HCT116 (cell line): Measurements from ENCODE around the gene CD300LD. TPM values are rescaled to one million over a fixed set of nuclear protein-coding genes. Genes with fewer than 3 reads are reported as not detected.

ENCODE experiments used
- ATAC-seq: fragments of 200-7000 bp; cut with Tn5 transposase; 2 replicates; pipeline ENCODE4 v1.9.1; 2020; ENCODE audit warnings: mild to moderate bottlenecking, moderate library complexity
- Bru-seq: library from RNA; stranded (reverse); fragments of 400-500 nt; gene quantifications from one replicate; lab custom pipeline; 2021; lab: Mats Ljungman, UMichigan
- BruChase-seq, 2 experiments: library from RNA; stranded (reverse); fragments of 400-500 nt; gene quantifications; one replicate each; lab custom pipeline; 2021; lab: Mats Ljungman, UMichigan
- BruUV-seq: library from RNA; stranded (reverse); fragments of 400-500 nt; replicated peaks from 2 replicates; lab custom pipeline; 2021; lab: Mats Ljungman, UMichigan
- CTCF ChIA-PET: fragments of 300-600 bp; sonication (Branson Sonifier 250); formaldehyde crosslinking; loops from one replicate; lab custom pipeline; 2021; ENCODE audit warnings: antibody characterized with exemption; lab: Charles Lee
- POLR2A ChIA-PET: fragments of 300-600, 350-600 bp; sonication (Branson Sonifier 250); formaldehyde crosslinking; loops from one replicate; lab custom pipeline; 2021; ENCODE audit warnings: antibody characterized with exemption; lab: Charles Lee
- RAD21 ChIA-PET, 2 experiments: fragments of 300-600 bp; sonication (Branson Sonifier 250); formaldehyde crosslinking; loops; one replicate each; lab custom pipeline; 2023; ENCODE audit warnings: low total read pairs in 2 of 2; ENCODE audit not compliant: uncharacterized antibody in 2 of 2, unreplicated experiment in 2 of 2, low non-redundant PET in 1 of 2; lab: Charles Lee
- DNase-seq: peaks from one replicate; pipeline ENCODE4 v3.0.0-alpha.2; 2010; ENCODE audit warnings: low read depth, low spot score
- H2AFZ ChIP-seq: fragments of 200-600 bp; shearing (Covaris generic), sonication (generic); 2 replicates; pipeline ENCODE4 v1.6.1; 2017; ENCODE audit warnings: low read depth, mixed run types, mixed read lengths, antibody characterized with exemption, low read length; ENCODE audit not compliant: poor library complexity, severe bottlenecking
- H3K27ac ChIP-seq: 2 replicates; pipeline ENCODE4 v1.5.1; 2012; ENCODE audit warnings: low read depth, low read length
- H3K27me3 ChIP-seq: fragments of 200-600 bp; sonication (generic); 2 replicates; pipeline ENCODE4 v1.6.1; 2016; ENCODE audit warnings: mixed run types, low read length, mixed read lengths; ENCODE audit not compliant: insufficient read depth
- H3K36me3 ChIP-seq, 2 experiments: fragments of 200-500 bp in 1 of 2; fragments of 200-600 bp in 1 of 2; sonication (Bioruptor generic) in 1 of 2; sonication (generic) in 1 of 2; 2 replicates each; pipeline versions ENCODE4 v1.5.1 to v1.6.1; 2014 to 2016; ENCODE audit warnings: low read length in 2 of 2, inconsistent platforms in 1 of 2, mixed read lengths in 1 of 2, mixed run types in 1 of 2; ENCODE audit not compliant: insufficient read depth in 2 of 2, control insufficient read depth in 1 of 2
- H3K4me1 ChIP-seq, 2 experiments: fragments of 200-600 bp in 1 of 2; sonication (generic) in 1 of 2; 2 replicates each; pipeline versions ENCODE4 v1.5.1 to v1.6.1; 2012 to 2017; ENCODE audit warnings: low read length in 2 of 2, inconsistent platforms in 1 of 2, mild to moderate bottlenecking in 1 of 2, mixed read lengths in 1 of 2, mixed run types in 1 of 2, moderate library complexity in 1 of 2; ENCODE audit not compliant: insufficient read depth in 2 of 2, control insufficient read depth in 1 of 2
- H3K4me2 ChIP-seq: fragments of 200-600 bp; sonication (generic); 2 replicates; pipeline ENCODE4 v1.6.1; 2017; ENCODE audit warnings: mixed run types, low read length, mixed read lengths
- H3K4me3 ChIP-seq, 2 experiments: fragments of 200-600 bp in 1 of 2; sonication (generic) in 1 of 2; replicated peaks in 1 of 2; 2 replicates each; pipeline ENCODE4 v1.5.1; 2011 to 2016; ENCODE audit warnings: low read length in 2 of 2, control low read depth in 1 of 2, low read depth in 1 of 2, mild to moderate bottlenecking in 1 of 2, mixed read lengths in 1 of 2, mixed run types in 1 of 2
- H3K79me2 ChIP-seq: fragments of 200-600 bp; sonication (generic); 2 replicates; pipeline ENCODE4 v1.6.1; 2017; ENCODE audit warnings: mild to moderate bottlenecking, mixed run types, low read length, moderate library complexity, mixed read lengths; ENCODE audit not compliant: insufficient read depth
- H3K9ac ChIP-seq: fragments of 200-600 bp; sonication (generic); 2 replicates; pipeline ENCODE4 v1.6.1; 2016; ENCODE audit warnings: low read length, mixed read lengths
- H3K9me2 ChIP-seq: fragments of 200-600 bp; sonication (generic), shearing (Covaris generic); 2 replicates; pipeline ENCODE4 v1.6.1; 2017; ENCODE audit warnings: mixed run types, mild to moderate bottlenecking, moderate library complexity; ENCODE audit not compliant: insufficient read depth
- H3K9me3 ChIP-seq, 2 experiments: fragments of 200-500 bp in 1 of 2; fragments of 200-600 bp in 1 of 2; sonication (Bioruptor generic) in 1 of 2; sonication (generic) in 1 of 2; 2 replicates each; pipeline ENCODE4 v1.6.1; 2014 to 2017; ENCODE audit warnings: low read length in 2 of 2, mixed read lengths in 2 of 2, inconsistent platforms in 1 of 2, low read depth in 1 of 2, mild to moderate bottlenecking in 1 of 2, mixed run types in 1 of 2, moderate library complexity in 1 of 2; ENCODE audit not compliant: control insufficient read depth in 1 of 2, insufficient read depth in 1 of 2
- H4K20me1 ChIP-seq: fragments of 200-600 bp; sonication (generic), shearing (Covaris generic); 2 replicates; pipeline ENCODE4 v1.6.1; 2017; ENCODE audit warnings: mixed run types, mild to moderate bottlenecking, moderate library complexity; ENCODE audit not compliant: insufficient read depth
- CBX3 ChIP-seq: IDR thresholded peaks from 2 replicates; pipeline ENCODE4 v1.6.1; 2012; ENCODE audit warnings: low read depth
- CEBPB ChIP-seq: IDR thresholded peaks from 2 replicates; pipeline ENCODE4 v1.6.1; 2012; ENCODE audit warnings: low read depth
- EGR1 ChIP-seq: IDR thresholded peaks from 2 replicates; pipeline ENCODE4 v1.6.1; 2012; ENCODE audit warnings: low read depth
- ELF1 ChIP-seq: IDR thresholded peaks from 2 replicates; pipeline ENCODE4 v1.6.1; 2012; ENCODE audit warnings: low read depth, borderline replicate concordance
- EZH2 ChIP-seq: fragments of 200-600 bp; sonication (generic); IDR thresholded peaks from 2 replicates; pipeline ENCODE4 v1.6.1; 2017; ENCODE audit warnings: antibody characterized with exemption, mixed run types
- EZH2phosphoT487 ChIP-seq: fragments of 200-600 bp; IDR thresholded peaks from 2 replicates; pipeline ENCODE4 v1.6.1; 2018; ENCODE audit warnings: antibody characterized with exemption, borderline replicate concordance
- JUND ChIP-seq: IDR thresholded peaks from 2 replicates; pipeline ENCODE4 v1.6.1; 2012
- POLR2A ChIP-seq: IDR thresholded peaks from 2 replicates; pipeline ENCODE4 v1.7.0; 2011; ENCODE audit warnings: borderline replicate concordance; ENCODE audit not compliant: insufficient read depth, insufficient read length; ENCODE audit errors: extremely low read depth
- POLR2AphosphoS5 ChIP-seq: IDR thresholded peaks from 2 replicates; pipeline ENCODE4 v1.6.1; 2011; ENCODE audit warnings: mild to moderate bottlenecking, low read depth, low read length, moderate library complexity
- RAD21 ChIP-seq: IDR thresholded peaks from 2 replicates; pipeline ENCODE4 v1.6.1; 2012; ENCODE audit warnings: low read depth, mild to moderate bottlenecking
- SP1 ChIP-seq: IDR thresholded peaks from 2 replicates; pipeline ENCODE4 v1.6.1; 2012; ENCODE audit warnings: low read depth
- SRF ChIP-seq: IDR thresholded peaks from 2 replicates; pipeline ENCODE4 v1.6.1; 2012; ENCODE audit warnings: low read depth
- TCF7L2 ChIP-seq: IDR thresholded peaks from 2 replicates; pipeline ENCODE4 v1.7.0; 2011; ENCODE audit warnings: borderline replicate concordance, inconsistent platforms; ENCODE audit not compliant: insufficient read depth, insufficient read length; ENCODE audit errors: extremely low read depth
- YY1 ChIP-seq: IDR thresholded peaks from 2 replicates; pipeline ENCODE4 v1.6.1; 2011; ENCODE audit warnings: low read length, low read depth, moderate library complexity, mild to moderate bottlenecking; ENCODE audit not compliant: insufficient replicate concordance; ENCODE audit errors: extremely low read depth
- ZNF274 ChIP-seq: fragments of 200-500 bp; sonication (Bioruptor generic); IDR thresholded peaks from 2 replicates; pipeline ENCODE4 v1.6.1; 2014; ENCODE audit warnings: mild to moderate bottlenecking, low read depth, low read length, inconsistent platforms
- intact Hi-C: fragments of 100-400 bp; cut with micrococcal nuclease; formaldehyde crosslinking; loops from 2 replicates; pipeline ENCODE4 v1.10.0; 2022
- long read RNA-seq: library from polyadenylated mRNA; unstranded; transcript quantifications from one replicate; pipeline ENCODE4 v2.0.0, GENCODE V29; 2021; ENCODE audit not compliant: unreplicated experiment
- polyA plus RNA-seq: library from polyadenylated mRNA; unstranded; fragments of >200 nt; gene quantifications from 2 replicates; pipeline ENCODE4 v1.2.1, GENCODE V29; 2012; ENCODE audit warnings: missing spikeins
- total RNA-seq: library from RNA; stranded (reverse); gene quantifications from one replicate; pipeline ENCODE4 v1.2.1, GENCODE V29; 2021; ENCODE audit not compliant: unreplicated experiment
- TF ChIP-seq, protein P1 (sequence below): IDR thresholded peaks from 2 replicates; pipeline ENCODE4 v1.6.1; 2012; ENCODE audit warnings: low read depth
- TF ChIP-seq, protein P2 (sequence below), 3 experiments: fragments of 200-600 bp in 1 of 3; sonication (generic) in 1 of 3; IDR thresholded peaks in 2 of 3; conservative IDR thresholded peaks in 1 of 3; 2 replicates each; pipeline ENCODE4 v1.5.1; 2012 to 2017; ENCODE audit warnings: low read depth in 2 of 3, low read length in 2 of 3, antibody characterized with exemption in 1 of 3, borderline replicate concordance in 1 of 3, control low read depth in 1 of 3, mild to moderate bottlenecking in 1 of 3, mixed read lengths in 1 of 3, mixed run types in 1 of 3, moderate library complexity in 1 of 3; ENCODE audit not compliant: insufficient read depth in 1 of 3

CD300LD gene
- total RNA-seq, result not detected
- polyA plus RNA-seq, result not detected in 2 replicates
- Bru-seq, nascent RNA, result not detected
- not detected for BruChase-seq, experiment 1, labeled RNA remaining after a 6-hour chase
- not detected for BruChase-seq, experiment 2, labeled RNA remaining after a 2-hour chase
- long read RNA-seq, result 0 reads

DNA sequence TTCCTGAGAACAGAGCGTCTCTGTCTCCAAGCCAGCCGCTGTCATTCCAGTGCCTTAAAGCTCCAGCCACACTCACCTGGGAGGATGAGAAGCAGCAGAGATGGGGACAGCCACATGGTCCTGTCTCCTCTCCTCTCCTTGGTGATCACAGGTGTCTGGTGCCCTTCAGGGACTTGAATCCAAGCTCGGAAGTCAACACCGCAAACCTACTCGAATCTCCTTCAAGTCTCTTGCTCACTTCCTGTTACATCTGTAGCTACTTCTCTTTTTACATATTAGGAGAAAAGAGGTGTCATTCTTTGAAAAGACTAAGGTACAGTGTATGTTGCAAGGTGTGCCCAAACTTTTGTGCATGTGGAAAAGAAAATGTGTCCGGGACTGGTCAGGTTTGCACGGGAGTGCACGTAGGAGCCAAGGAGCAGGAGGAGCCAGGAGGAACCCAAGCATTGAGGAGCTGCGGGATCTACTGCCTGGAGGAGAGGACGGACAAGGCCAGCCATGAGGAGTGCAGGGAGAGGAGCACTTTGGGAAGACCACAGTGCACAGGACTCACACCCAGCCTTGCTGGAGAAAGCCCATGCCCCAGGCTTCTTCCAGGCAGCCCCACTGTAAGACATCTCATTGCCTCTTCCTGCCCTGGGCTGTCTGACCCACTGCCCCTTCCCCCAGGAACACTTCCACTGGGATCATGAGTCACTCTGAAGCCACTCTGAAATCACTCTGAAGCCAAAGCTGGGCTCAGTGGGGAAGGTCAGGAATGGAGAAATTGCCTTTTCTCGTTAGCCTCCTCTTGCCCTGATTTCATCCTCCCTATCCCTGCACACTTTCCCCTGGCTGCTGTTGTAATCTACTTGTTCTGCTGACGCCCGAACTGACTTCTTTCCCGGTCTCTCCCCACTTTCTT lies at the start of gene CD300LD:
Gene CD300LD (minus strand): TSS at position 197 of the 904 bp plus-strand sequence. CDS start 81 bp downstream, at position 116.
- POLR2A ChIA-PET, result no interaction called here
- Histone ChIP-seq H3K4me2 (no peak within 1 kb of the TSS), H3K9me2 (no peaks in the 10 kb centered on the region), H3K27ac (no peak within 1 kb of the TSS), H3K9me3 (no peaks in the 10 kb centered on the region), H3K27me3 (peaks cover 66% of the 10 kb centered on the region), H3K4me3 (no peak within 1 kb of the TSS), H3K9ac (no peak within 1 kb of the TSS), H3K4me1 (no peaks in the 10 kb centered on the region), H3K36me3 (no peaks in the 10 kb centered on the region), H2AFZ (no peak within 1 kb of the TSS), H3K79me2 (no peaks in the 10 kb centered on the region), H4K20me1 (no peaks in the 10 kb centered on the region)
- no peak for DNase-seq
- no peak for TF ChIP-seq ZNF274
- no peak for TF ChIP-seq POLR2AphosphoS5
- TF ChIP-seq RAD21, result no peak
- TF ChIP-seq EZH2, result no peak
- no peak for TF ChIP-seq JUND
- no peak for TF ChIP-seq SP1
- no peak for TF ChIP-seq TCF7L2
- TF ChIP-seq, protein P1, sequence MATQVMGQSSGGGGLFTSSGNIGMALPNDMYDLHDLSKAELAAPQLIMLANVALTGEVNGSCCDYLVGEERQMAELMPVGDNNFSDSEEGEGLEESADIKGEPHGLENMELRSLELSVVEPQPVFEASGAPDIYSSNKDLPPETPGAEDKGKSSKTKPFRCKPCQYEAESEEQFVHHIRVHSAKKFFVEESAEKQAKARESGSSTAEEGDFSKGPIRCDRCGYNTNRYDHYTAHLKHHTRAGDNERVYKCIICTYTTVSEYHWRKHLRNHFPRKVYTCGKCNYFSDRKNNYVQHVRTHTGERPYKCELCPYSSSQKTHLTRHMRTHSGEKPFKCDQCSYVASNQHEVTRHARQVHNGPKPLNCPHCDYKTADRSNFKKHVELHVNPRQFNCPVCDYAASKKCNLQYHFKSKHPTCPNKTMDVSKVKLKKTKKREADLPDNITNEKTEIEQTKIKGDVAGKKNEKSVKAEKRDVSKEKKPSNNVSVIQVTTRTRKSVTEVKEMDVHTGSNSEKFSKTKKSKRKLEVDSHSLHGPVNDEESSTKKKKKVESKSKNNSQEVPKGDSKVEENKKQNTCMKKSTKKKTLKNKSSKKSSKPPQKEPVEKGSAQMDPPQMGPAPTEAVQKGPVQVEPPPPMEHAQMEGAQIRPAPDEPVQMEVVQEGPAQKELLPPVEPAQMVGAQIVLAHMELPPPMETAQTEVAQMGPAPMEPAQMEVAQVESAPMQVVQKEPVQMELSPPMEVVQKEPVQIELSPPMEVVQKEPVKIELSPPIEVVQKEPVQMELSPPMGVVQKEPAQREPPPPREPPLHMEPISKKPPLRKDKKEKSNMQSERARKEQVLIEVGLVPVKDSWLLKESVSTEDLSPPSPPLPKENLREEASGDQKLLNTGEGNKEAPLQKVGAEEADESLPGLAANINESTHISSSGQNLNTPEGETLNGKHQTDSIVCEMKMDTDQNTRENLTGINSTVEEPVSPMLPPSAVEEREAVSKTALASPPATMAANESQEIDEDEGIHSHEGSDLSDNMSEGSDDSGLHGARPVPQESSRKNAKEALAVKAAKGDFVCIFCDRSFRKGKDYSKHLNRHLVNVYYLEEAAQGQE, result no peak
- TF ChIP-seq ELF1, result no peak
- no peak for TF ChIP-seq EZH2phosphoT487
- TF ChIP-seq, protein P2, sequence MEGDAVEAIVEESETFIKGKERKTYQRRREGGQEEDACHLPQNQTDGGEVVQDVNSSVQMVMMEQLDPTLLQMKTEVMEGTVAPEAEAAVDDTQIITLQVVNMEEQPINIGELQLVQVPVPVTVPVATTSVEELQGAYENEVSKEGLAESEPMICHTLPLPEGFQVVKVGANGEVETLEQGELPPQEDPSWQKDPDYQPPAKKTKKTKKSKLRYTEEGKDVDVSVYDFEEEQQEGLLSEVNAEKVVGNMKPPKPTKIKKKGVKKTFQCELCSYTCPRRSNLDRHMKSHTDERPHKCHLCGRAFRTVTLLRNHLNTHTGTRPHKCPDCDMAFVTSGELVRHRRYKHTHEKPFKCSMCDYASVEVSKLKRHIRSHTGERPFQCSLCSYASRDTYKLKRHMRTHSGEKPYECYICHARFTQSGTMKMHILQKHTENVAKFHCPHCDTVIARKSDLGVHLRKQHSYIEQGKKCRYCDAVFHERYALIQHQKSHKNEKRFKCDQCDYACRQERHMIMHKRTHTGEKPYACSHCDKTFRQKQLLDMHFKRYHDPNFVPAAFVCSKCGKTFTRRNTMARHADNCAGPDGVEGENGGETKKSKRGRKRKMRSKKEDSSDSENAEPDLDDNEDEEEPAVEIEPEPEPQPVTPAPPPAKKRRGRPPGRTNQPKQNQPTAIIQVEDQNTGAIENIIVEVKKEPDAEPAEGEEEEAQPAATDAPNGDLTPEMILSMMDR (IDR thresholded peaks at IDR 0.05 in 2 of 3, conservative IDR thresholded peaks at IDR 0.05 in 1 of 3; ENCODE audit: borderline replicate concordance in 1 of 3, insufficient read depth in 1 of 3, low read depth in 2 of 3, low read length in 2 of 3), result no peak
- TF ChIP-seq EGR1, result no peak
- TF ChIP-seq CBX3, result no peak
- no peak for TF ChIP-seq CEBPB
- no peak for TF ChIP-seq SRF
- TF ChIP-seq YY1, result no peak
- TF ChIP-seq POLR2A, result no peak
- intact Hi-C loops, result no loop called here
- no peak; the same call in 1 of the 2 replicates for ATAC-seq
- RAD21 ChIA-PET, result interaction anchor here (0.6 to 1.0 kb wide), 2 partner anchors 11 to 109 kb away, joined by 3 read pairs; no protein-coding TSS in a partner anchor
- CTCF ChIA-PET, result interaction anchor here (0.8 to 2.9 kb wide), 3 partner anchors 19 to 213 kb away, joined by 3 to 14 read pairs (median 3); partner anchors contain the start of gene CD300H
- no TSS peak for BruUV-seq
